HG02763 (cell line): ENCODE results near the gene ALG3.

Experiments
- ATAC-seq: cut with Tn5 transposase; IDR thresholded peaks from one replicate; pipeline ENCODE4 v1.9.1; 2021; ENCODE audit warnings: mild to moderate bottlenecking, moderate library complexity; ENCODE audit not compliant: unreplicated experiment

ALG3 gene

GRCh38 chr3:184260724-184261269 is 12.0 kb upstream of the ALG3 start:
- no peak for ATAC-seq

GRCh38 chr3:184259878-184260723 is 11.3 kb upstream of the ALG3 start:
- ATAC-seq, result no peak

GRCh38 chr3:184259396-184259877 is 10.7 kb upstream of the ALG3 start:
- no peak for ATAC-seq

GRCh38 chr3:184258926-184259325 is 10.2 kb upstream of the ALG3 start:
- no peak for ATAC-seq

GRCh38 chr3:184257083-184257915 is 8.5 kb upstream of the ALG3 start:
- ATAC-seq, result no peak

- ATAC-seq, result no peak
Measured at GRCh38 chr3:184255291-184256039, 6.7 kb upstream of the ALG3 start.

- ATAC-seq, result peak; percentile 43
Measured at GRCh38 chr3:184250167-184250828, 1.5 kb upstream of the ALG3 start.

- peak; percentile 89 for ATAC-seq
Measured at GRCh38 chr3:184249412-184250166, 827 bp upstream of the ALG3 start, which contains the start of gene EEF1AKMT4. Gene EEF1AKMT4 (plus strand): TSS chr3:184249672. CDS start chr3:184249695, 23 bp downstream.

GRCh38 chr3:184242297-184242685 is 6.5 kb downstream of the ALG3 start:
- ATAC-seq, result no peak

GRCh38 chr3:184241447-184242296 is 7.1 kb downstream of the ALG3 start:
- no peak for ATAC-seq

GRCh38 chr3:184241141-184241446 is 7.7 kb downstream of the ALG3 start:
- ATAC-seq, result no peak

- ATAC-seq, result no peak
Measured at GRCh38 chr3:184240384-184241140, 8.2 kb downstream of the ALG3 start.

- no peak for ATAC-seq
Measured at GRCh38 chr3:184239708-184240107, 9.1 kb downstream of the ALG3 start.

- ATAC-seq, result no peak
Measured at GRCh38 chr3:184239221-184239620, 9.5 kb downstream of the ALG3 start.

GRCh38 chr3:184238246-184238818 is 10.4 kb downstream of the ALG3 start:
- no peak for ATAC-seq

GRCh38 chr3:184237807-184238206 is 11.0 kb downstream of the ALG3 start:
- no peak for ATAC-seq

GRCh38 chr3:184237211-184237610 is 11.6 kb downstream of the ALG3 start:
- no peak for ATAC-seq

- no peak for ATAC-seq
Measured at GRCh38 chr3:184236636-184237035, 12.1 kb downstream of the ALG3 start.
